HG03175 (cell line): ENCODE data around the gene DLAT.
"Not testable (repeated sequence)": the region's sequence is repeated elsewhere in the genome, so short reads cannot be mapped to it uniquely, and the experiment has no call there.

Experiments
- ATAC-seq: cut with Tn5 transposase; IDR thresholded peaks from one replicate; pipeline ENCODE4 v1.9.1; 2021; ENCODE audit warnings: mild to moderate bottlenecking, moderate library complexity; ENCODE audit not compliant: unreplicated experiment

DLAT gene

DNA sequence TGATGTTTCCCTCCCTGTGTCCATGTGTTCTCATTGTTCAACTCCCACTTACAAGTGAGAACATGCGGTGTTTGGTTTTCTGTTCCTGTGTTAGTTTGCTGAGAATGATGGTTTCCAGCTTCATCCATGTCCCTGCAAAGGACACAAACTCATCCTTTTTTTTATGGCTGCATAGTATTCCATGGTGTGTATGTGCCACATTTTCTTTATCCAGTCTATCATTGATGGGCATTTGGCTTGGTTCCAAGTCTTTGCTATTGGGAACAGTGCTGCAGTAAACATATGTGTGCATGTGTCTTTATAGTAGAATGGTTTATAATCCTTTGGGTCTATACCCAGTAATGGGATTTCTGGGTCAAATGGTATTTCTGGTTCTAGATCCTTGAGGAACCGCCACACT is 21.4 kb downstream of the DLAT start:
- ATAC-seq, result not testable (repeated sequence)

DNA sequence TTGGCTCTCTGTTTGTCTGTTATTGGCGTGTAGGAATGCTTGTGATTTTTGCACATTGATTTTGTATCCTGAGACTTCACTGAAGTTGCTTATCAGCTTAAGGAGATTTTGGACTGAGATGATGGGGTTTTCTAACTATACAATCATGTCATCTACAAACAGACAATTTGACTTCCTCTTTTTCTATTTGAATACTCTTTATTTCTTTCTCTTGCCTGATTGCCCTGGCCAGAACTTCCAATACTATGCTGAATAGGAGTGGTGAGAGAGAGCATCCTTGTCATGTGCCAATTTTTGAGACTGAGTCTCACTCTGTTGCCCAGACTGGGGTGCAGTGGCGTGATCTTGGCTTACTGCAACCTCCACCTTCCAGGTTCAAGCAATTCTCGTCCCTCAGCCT is 23.0 kb downstream of the DLAT start:
- not testable (repeated sequence) for ATAC-seq

DNA sequence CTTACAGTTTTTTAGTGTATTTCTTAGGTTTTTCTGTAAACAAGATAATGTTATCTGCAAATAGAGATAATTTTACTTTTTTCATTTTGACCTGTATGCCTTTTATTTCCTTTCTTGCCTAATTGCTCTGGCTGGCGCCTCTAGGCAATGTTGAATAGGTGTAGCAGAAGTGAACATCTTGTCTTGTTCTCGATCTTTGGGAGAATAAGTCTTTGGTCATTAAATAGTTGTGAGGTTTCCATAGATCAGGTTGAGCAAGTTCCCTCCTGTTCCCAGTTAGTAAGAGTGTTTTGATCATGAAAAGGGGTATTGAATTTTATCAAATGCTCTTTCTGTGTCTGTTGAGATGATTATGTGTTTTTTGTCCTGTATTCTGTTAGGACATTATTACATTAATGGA is 24.6 kb downstream of the DLAT start:
- no peak for ATAC-seq

DNA sequence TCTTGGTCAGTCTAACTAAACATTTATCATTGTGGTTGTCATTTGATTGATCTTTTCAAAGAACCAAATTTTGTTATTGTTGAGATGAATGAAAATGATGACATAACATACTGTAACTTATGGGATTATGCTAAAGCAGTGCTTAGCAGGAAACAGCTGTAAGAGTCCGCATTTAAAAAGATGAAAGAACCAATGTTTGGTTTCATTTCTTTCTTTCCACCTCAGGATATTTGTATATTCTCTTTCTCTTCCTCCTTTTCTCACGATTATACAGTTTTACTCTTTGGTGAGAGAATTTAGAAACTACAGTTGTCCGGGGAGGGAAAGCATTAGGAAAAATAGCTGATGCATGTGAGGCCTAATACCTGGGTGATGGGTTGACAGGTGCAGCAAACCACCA is 25.5 kb downstream of the DLAT start:
- peak; percentile 71 for ATAC-seq

DNA sequence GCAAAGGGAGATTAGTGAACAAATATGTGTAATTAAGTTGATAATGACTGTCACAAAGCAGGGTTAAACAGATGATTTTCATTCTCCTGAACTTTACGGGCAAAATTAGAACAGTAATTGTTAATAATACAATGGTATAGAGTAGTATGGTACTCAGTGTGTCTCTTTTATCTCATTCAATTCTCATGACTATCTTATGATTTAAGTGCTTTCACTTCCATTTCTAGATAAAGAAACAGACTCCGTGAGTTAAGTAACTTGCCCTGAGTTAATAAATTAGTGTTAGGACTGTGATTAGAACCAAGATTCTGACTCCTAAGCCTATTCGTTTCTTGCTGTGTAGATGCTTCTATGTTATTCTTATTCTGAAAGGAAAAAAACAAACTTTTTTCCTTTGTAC is 26.6 kb downstream of the DLAT start:
- ATAC-seq, result no peak

DNA sequence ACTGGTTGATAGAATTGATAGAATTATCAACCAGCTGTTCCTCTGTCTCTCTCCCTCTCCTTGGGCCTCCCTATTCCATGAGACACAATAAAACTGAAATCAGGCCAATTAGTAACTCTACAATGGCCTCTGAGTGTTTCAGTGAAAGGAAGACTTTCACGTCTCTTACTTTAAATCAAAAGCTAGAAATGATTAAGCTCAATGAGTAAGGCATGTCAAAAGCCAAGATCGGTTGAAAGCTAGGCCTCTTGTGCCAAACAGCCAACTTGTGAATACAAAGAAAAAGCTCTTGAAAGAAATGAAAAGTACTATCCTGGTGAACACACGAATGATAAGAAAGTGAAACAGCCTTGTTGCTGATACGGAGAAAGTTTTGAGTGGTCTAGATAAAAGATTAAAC is 32.0 kb downstream of the DLAT start:
- ATAC-seq, result no peak

DNA sequence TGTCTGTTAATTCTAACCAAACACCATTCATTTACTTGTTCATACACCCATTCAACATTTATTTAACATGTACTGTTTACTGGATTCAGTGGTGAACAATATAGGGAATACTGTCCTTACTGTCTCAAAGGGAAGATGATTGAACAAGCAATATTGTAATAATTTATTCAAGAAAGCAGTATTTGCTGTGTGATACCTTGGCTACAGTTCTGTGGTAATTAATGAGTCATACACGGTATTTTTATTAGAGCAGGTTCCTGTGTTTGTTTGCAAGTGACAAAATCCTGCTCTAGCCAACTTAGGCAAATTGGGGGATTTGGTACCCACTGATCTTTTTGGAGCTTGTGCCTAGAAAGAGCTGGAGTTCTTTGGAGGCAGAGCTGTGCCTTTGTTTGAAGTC is 32.9 kb downstream of the DLAT start:
- no peak for ATAC-seq

DNA sequence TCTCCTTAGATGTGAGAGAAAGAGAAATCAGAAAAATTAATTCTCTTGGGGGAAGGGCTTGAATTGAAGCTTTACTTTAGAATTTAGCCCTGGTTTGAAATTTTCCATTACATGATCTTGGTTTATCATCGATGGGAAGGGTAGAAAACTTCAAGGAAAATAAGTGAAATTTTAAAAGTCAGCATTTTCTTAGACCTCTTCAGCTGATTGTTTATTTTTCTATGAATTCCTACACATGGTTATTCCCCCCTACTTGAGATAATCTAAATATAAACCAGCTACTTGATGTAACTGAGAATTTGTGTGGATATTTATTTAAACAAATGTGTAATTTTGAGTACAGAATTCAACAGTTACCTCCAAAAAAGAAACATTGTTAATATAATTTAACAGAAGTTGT is 37.7 kb downstream of the DLAT start:
- no peak for ATAC-seq

DNA sequence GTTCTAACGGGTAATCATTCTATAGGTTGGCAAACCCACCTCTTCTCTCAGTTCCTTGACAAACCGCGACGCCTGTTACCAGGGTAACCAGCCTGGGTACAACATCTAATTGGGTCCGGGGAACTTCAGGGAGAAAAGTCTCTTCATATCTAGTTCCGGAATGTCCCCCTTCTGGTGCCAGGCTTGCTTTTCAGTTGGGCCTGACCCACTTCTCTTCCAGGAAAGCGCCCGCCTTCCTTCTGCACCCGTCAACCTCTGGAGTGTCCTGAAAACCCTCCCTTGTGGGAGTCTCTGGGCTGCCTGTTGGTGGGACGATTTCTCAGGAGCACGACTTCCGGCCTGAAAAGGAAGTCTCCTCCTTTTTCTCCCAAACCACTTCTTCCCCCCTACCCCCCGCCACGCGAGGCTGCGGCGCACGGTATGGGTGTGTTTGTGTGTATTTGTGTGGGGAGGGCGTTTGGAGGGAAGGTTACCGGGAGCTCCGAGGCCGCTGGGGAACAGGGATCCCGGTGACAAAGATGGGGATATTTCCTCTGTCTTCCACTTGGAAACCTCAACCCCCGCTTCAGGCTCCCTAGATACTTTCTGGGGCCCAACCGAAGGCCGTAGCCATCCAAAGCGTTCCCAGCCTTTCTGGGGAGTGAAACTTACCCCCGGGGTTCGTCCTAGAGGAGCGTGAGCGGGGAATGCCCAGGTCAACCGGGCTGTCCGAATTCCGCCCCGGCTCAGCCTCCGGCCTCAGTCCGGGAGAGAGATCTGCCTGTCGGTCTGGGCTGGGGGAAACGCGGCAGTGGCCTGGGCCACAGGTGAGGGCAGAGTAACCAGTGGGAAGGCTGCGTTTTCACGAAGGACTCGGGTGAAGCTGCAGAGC is 49.0 kb downstream of the DLAT start, which contains the start of the genes NKAPD1 and PIH1D2:
Gene NKAPD1 (plus strand): TSS at position 359 of the 871 bp plus-strand sequence. CDS start 1,276 bp downstream, outside the sequence.
Gene PIH1D2 (minus strand): TSS at position 77 of the 871 bp plus-strand sequence. CDS start 843 bp downstream, outside the sequence.
- ATAC-seq, result peak; percentile 92

DNA sequence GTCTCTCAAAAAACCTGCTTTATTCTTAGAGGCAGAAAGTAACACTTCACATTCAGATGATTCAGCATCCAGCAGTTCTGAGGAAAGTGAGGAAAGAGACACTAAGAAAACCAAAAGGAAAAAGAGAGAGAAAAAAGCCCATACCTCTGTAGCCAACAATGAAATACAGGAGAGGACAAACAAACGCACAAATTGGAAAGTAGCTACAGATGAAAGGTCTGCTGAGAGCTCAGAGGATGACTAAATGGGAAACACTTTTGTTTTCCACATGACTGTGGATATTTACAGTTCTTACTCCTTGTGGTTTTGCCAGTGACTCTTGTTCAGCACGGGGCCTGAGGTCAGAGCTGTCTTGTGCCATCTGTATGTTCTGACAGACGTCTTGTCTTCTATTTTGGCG is 57.5 kb downstream of the DLAT start:
- no peak for ATAC-seq

DNA sequence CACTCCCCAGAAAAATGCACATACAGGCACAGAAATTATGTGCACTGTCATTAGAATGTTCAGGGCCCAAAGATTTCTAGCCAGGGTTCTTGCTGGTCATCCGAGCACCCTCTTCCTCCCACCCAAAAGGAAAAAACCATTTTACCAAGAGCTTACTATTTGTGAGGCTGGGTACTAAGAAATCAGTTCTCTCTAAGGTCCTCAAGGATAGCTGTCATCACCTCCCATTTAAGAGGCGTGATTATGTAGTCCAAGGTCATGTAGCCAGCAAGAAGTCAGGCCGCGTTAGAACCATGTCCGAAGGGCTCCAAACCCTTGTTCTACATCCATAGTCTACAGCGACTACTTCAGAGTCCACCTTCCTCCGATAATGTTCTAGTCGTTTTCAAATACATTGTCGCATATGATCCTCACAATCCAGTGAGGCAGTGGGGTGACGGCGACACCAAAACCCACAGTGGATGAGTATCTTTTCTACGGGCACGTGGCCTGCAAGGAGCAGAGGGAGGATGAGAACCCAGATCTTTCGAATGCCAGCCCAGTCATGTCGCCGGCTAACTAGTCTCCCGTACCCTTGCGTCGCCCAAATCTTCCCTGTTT is 60.7 kb downstream of the DLAT start:
- ATAC-seq, result peak; percentile 36

DNA sequence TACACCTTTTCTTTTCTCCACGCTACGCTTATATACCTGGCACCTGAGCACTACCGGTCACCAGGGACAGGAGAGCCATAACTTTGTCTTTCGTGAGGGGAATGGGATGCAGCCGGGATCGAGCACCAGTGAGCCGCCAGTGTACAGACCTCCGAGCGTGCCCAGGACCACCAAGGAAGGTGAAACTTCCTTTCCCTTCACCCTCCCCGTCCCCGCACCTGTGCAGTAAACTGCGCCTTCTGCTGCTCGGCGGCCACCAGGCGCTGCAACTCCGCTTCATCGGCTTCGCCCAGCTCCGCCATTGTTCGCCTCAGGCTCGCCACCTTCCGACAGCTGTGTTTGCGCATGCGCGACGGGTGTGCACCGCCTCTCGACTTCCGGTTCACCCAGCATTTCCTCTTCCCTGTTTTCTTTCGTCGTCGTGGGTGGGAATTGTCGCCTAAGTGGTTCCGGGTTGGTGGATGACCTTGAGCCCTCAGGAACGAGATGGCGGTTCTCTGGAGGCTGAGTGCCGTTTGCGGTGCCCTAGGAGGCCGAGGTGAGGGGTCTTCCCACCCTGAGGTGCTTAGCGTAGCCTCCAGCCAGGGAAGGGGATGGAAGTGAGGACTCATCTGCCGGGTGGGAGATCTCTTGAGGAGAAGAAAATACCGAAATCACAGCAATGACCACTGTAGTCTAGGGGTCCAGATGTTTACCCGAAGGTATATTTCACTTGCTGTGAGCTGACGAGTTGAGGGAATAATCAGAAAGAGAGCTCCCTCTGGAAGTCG is 61.4 kb downstream of the DLAT start, which contains the start of the genes SDHD and TIMM8B:
Gene SDHD (plus strand): TSS at position 452 of the 770 bp plus-strand sequence. CDS start 35 bp downstream, at position 487.
Gene TIMM8B (minus strand): TSS at position 335 of the 770 bp plus-strand sequence. CDS start 33 bp downstream, at position 302.
- peak; percentile 90 for ATAC-seq

DNA sequence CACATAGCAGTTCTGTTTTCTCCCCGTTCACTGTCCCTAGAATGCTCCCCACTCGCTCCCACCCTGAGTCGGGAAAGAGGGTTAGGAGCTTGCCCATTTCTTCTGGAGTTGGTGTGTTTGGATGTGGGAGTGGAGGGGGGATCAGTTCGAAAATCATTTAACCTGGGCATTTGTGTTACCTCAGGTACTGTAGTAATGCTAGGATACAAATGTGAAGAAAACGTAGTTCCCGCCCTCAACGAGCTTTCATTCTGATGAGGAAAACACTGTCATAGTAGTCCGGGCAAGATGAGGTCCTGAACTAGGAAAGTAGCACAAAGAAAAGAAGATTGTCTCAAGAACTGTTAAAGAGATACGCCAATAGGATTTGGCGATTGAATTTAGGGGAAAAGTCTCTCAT is 62.0 kb downstream of the DLAT start:
- no peak for ATAC-seq

DNA sequence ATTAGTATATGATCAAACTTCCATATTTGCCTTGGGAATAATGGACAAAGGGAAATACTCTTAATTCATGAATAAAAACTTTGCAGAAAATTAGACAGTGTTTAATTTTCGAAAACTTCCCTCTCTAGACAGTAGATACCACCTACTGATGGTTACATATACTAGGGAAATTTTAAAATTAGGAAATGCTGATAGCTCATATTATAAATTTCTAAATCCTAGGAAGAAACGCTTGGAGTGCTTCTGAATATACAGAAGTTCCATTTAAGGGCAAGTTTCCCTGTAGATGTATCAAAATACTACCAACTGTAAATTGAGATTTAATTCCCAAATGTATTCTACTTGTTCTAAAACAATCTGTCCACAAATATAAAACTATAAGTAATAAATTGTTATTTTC is 70.1 kb downstream of the DLAT start:
- not testable (repeated sequence) for ATAC-seq

DNA sequence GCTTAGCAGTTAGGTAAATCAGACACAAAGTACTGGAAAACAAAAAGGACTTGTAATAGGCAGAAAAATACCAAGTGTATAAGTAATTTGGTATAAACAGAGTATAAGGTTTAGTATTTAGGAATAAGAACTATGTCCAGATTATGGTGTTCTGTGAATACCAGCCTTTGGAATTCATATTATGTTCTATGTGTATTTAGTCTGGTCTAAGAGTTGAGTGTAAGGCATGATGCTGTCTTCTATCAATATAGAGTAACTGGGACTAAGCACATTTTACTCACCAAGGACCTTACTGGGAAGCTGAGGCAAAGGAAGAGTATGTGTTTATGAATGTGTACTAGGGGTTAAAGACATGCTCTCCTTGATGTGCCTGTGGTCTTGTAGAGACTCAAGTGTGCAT is 71.0 kb downstream of the DLAT start:
- ATAC-seq, result no peak

DNA sequence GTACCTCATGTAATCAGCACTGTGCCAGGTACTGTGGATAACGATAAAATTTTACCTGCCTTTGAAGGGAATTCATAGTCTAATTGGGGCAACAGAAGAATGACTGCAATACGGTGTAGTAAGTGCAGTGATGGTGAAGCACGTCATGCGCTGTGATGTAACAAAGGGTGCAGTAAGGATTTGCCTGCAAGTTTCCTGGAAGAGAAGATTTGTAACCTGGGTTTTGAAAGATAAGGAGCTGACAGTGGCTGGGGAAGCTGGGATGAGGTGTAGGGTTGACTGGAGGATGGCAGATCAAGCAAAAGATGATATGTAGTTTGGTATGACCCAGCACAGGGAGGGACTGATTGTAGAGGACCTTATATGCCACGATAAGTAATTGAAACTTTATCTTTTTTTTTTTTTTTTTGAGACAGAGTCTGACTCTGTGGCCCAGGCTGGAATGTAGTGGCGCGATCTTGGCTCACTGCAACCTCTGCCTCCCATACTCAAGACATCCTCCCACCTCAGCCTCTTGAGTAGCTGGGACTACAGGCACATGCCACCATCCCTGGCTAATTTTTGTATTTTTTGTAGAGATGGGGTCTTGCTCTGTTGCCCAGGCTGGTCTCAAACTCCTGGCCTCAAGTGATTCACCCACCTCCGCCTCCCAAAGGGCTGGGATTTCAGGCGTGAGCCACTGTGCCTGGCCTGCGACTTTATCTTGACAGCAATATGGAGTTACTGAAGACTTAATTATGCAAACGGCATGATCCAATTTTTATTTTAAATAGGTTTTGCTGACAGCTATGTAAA is 72.7 kb downstream of the DLAT start:
- no peak for ATAC-seq

DNA sequence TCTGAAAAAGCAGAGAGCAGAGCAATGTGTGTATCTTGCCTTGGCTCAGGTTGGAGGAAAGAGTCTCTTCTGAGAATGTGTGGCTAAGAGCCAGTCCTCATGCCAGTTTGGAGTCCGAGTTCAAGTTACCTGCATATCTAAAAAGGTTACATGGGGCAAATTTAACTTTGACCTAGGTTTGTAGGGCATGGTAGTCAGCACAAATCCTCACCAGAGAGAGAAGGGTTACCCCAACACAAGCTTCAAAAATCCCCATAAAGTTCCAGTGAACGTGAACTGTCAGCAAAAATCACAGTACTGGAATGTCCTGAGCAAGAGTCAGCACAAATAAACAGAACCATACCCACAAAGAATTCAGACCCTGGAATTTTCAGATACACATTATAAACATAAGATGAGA is 75.3 kb downstream of the DLAT start:
- ATAC-seq, result no peak

DNA sequence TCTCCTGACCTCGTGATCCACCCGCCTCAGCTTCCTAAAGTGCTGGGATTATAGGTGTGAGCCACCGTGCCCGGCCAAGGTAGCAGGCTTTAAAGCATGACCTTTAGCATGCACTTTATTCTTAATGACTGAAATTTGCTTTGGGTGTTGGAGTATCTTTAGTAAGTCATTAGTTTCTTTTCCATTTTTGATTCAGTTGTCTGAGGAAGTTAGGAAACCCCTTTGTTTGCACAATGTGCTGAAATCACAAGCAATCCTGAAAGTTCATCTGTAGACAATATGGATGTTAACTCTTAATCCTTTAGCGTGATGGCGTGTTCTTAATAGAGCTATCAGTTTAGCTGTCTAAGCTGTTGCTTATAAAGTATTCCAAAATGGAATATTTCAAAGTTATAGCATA is 78.2 kb downstream of the DLAT start:
- no peak for ATAC-seq

DNA sequence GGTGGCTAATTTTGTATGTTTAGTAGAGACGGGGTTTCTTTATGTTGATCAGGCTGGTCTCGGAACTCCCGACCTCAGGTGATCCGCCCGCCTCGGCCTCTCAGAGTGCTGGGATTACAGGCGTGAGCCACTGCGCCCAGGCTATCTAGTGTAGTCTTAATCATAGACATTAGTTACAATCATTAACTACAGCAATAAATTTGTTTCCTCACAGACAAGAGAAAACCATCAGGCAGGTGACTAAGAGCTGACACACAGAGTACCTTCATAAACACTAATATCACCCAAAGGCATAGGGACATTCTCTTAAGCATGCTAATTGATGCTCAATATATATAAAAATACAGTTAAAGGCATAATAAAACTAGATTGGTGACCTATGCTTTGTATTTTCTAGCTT is 80.9 kb downstream of the DLAT start:
- ATAC-seq, result no peak
